Mesenchymal stem cell (in vitro differentiated cells and primary cell): ENCODE results near the gene MIER2.

Experiments used
- DNase-seq: peaks from one replicate; pipeline ENCODE4 v3.0.0-alpha.2; 2013
- H2AFZ ChIP-seq: one replicate; pipeline ENCODE4 v1.6.1; 2013; ENCODE audit warnings: low read depth, mild to moderate bottlenecking, control low read depth, inconsistent platforms, low read length, moderate library complexity
- H2AK5ac ChIP-seq: 2 replicates; pipeline ENCODE4 v1.6.1; 2013; ENCODE audit warnings: low read length, moderate library complexity, mild to moderate bottlenecking, inconsistent platforms; ENCODE audit not compliant: severe bottlenecking
- H2BK120ac ChIP-seq: one replicate; pipeline ENCODE4 v1.6.1; 2013; ENCODE audit warnings: low read depth, mild to moderate bottlenecking, inconsistent platforms, low read length, moderate library complexity
- H2BK12ac ChIP-seq, 2 experiments: one replicate each; pipeline ENCODE4 v1.6.1; 2013; ENCODE audit warnings: inconsistent platforms in 2 of 2, low read length in 2 of 2, mild to moderate bottlenecking in 2 of 2, moderate library complexity in 2 of 2, control low read depth in 1 of 2
- H2BK15ac ChIP-seq: one replicate; pipeline ENCODE4 v1.6.1; 2013; ENCODE audit warnings: mild to moderate bottlenecking, low read depth, inconsistent platforms; ENCODE audit not compliant: poor library complexity, severe bottlenecking
- H2BK5ac ChIP-seq: 2 replicates; pipeline ENCODE4 v1.6.1; 2013; ENCODE audit warnings: low read depth, mild to moderate bottlenecking, low read length, control low read depth, inconsistent platforms; ENCODE audit not compliant: poor library complexity, severe bottlenecking
- H3K14ac ChIP-seq, 2 experiments: one replicate each; pipeline ENCODE4 v1.6.1; 2013; ENCODE audit warnings: inconsistent platforms in 2 of 2, low read length in 2 of 2, control low read depth in 1 of 2, mild to moderate bottlenecking in 1 of 2, moderate library complexity in 1 of 2
- H3K18ac ChIP-seq, 2 experiments: one replicate each; pipeline ENCODE4 v1.6.1; 2013; ENCODE audit warnings: inconsistent platforms in 2 of 2, low read length in 2 of 2, control low read depth in 1 of 2, low read depth in 1 of 2, mild to moderate bottlenecking in 1 of 2
- H3K23ac ChIP-seq, 2 experiments: one replicate each; pipeline ENCODE4 v1.6.1; 2013; ENCODE audit warnings: inconsistent platforms in 2 of 2, low read length in 2 of 2, mild to moderate bottlenecking in 2 of 2, moderate library complexity in 2 of 2, control low read depth in 1 of 2
- H3K27ac ChIP-seq: 2 replicates; pipeline ENCODE4 v1.5.1; 2013; ENCODE audit warnings: mild to moderate bottlenecking, moderate library complexity, low read length, control low read depth, inconsistent platforms; ENCODE audit not compliant: poor library complexity, severe bottlenecking
- H3K27me3 ChIP-seq, 2 experiments: 2 replicates each; pipeline versions ENCODE4 v1.6.1 to v1.7.0; 2013; ENCODE audit warnings: low read length in 2 of 2, mild to moderate bottlenecking in 2 of 2, moderate library complexity in 2 of 2, control low read depth in 1 of 2, inconsistent platforms in 1 of 2; ENCODE audit not compliant: control insufficient read depth in 1 of 2, insufficient read depth in 1 of 2
- H3K36me3 ChIP-seq, 2 experiments: 2 replicates each; pipeline versions ENCODE4 v1.6.1 to v1.7.0; 2013; ENCODE audit warnings: low read length in 2 of 2, control low read depth in 1 of 2, inconsistent platforms in 1 of 2, low read depth in 1 of 2, mild to moderate bottlenecking in 1 of 2; ENCODE audit not compliant: insufficient read depth in 2 of 2, control insufficient read depth in 1 of 2
- H3K4ac ChIP-seq, 2 experiments: one replicate each; pipeline ENCODE4 v1.6.1; 2013; ENCODE audit warnings: inconsistent platforms in 2 of 2, low read length in 2 of 2, mild to moderate bottlenecking in 2 of 2, moderate library complexity in 2 of 2, control low read depth in 1 of 2, low read depth in 1 of 2
- H3K4me1 ChIP-seq: 2 replicates; pipeline ENCODE4 v1.6.1; 2013; ENCODE audit warnings: low read depth, low read length, control low read depth; ENCODE audit not compliant: control insufficient read depth, insufficient read depth
- H3K4me2 ChIP-seq: 2 replicates; pipeline ENCODE4 v1.6.1; 2013; ENCODE audit warnings: low read length, mild to moderate bottlenecking, inconsistent platforms; ENCODE audit not compliant: poor library complexity, severe bottlenecking
- H3K4me3 ChIP-seq, 2 experiments: 2 replicates each; pipeline versions ENCODE4 v1.5.1 to v1.7.0; 2013; ENCODE audit warnings: low read length in 2 of 2, mild to moderate bottlenecking in 2 of 2, control low read depth in 1 of 2, low read depth in 1 of 2; ENCODE audit not compliant: insufficient read depth in 1 of 2
- H3K79me1 ChIP-seq: replicated peaks from 2 replicates; pipeline ENCODE4 v1.6.1; 2013; ENCODE audit warnings: mild to moderate bottlenecking, control low read depth, low read length, inconsistent platforms; ENCODE audit not compliant: poor library complexity, severe bottlenecking
- H3K9ac ChIP-seq: 2 replicates; pipeline ENCODE4 v1.7.0; 2013; ENCODE audit warnings: mild to moderate bottlenecking, low read length, moderate library complexity
- H3K9me3 ChIP-seq: 2 replicates; pipeline ENCODE4 v1.7.0; 2013; ENCODE audit warnings: mild to moderate bottlenecking, low read length; ENCODE audit not compliant: control insufficient read depth
- H4K8ac ChIP-seq: one replicate; pipeline ENCODE4 v1.6.1; 2013; ENCODE audit warnings: inconsistent platforms, mild to moderate bottlenecking, low read length, moderate library complexity
- H4K91ac ChIP-seq: one replicate; pipeline ENCODE4 v1.6.1; 2013; ENCODE audit warnings: mild to moderate bottlenecking, low read length, inconsistent platforms
- WGBS: methylation state at CpG from one replicate; pipeline ENCODE4 v1.1.7; 2013; ENCODE audit warnings: mixed read lengths; 5-methylcytosine and 5-hydroxymethylcytosine counted together

Gene MIER2

DNA sequence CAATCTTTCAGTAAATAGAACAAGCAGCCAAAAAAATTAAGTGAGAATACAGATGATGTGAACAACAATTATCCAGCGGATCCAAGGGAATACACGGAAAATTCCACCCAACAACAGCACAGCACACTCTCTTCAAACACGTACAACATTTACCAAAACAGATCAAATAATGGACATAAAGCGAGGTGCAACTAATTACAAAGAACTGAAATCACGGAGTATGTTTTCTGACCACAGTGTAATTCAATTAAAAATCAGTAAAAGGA lies 26.2 kb downstream of the MIER2 start:
- no peak overlapping the region for H4K91ac ChIP-seq
- no peaks in the 10 kb centered on the region for H3K4me1 ChIP-seq
- H3K36me3 ChIP-seq = peaks cover 67 to 74% of the 10 kb centered on the region in 2 experiments
- no peak overlapping the region for H2BK15ac ChIP-seq
- H3K79me1 ChIP-seq = peaks cover 41% of the 10 kb centered on the region
- H2AFZ ChIP-seq = no peak overlapping the region
- peaks cover 7% of the 10 kb centered on the region for H3K9me3 ChIP-seq
- H3K4ac ChIP-seq = no peak overlapping the region
- DNase-seq = no peak
- no peak overlapping the region for H2AK5ac ChIP-seq
- no peaks in the 10 kb centered on the region for H3K27me3 ChIP-seq
- no peak overlapping the region for H3K14ac ChIP-seq
- no peak overlapping the region for H3K18ac ChIP-seq
- no peak overlapping the region for H3K27ac ChIP-seq
- no peak overlapping the region for H3K4me2 ChIP-seq
- no peak overlapping the region for H2BK120ac ChIP-seq
- H3K23ac ChIP-seq = no peak overlapping the region
- H2BK5ac ChIP-seq = no peak overlapping the region
- no peak overlapping the region for H3K9ac ChIP-seq
- WGBS = 99% methylated on average over 5 of the region's 5 CpGs
- H2BK12ac ChIP-seq = no peak overlapping the region
- no peak overlapping the region for H3K4me3 ChIP-seq
- H4K8ac ChIP-seq = no peak overlapping the region

GRCh38 chr19:317710-318508 lies 26.7 kb downstream of the MIER2 start:
- no peak overlapping the region for H2BK120ac ChIP-seq
- no peak overlapping the region for H3K18ac ChIP-seq
- H3K9ac ChIP-seq = no peak overlapping the region
- H2BK12ac ChIP-seq = no peak overlapping the region
- H3K23ac ChIP-seq = no peak overlapping the region
- H4K91ac ChIP-seq = no peak overlapping the region
- H2BK15ac ChIP-seq = no peak overlapping the region
- H3K4me1 ChIP-seq = no peaks in the 10 kb centered on the region
- H4K8ac ChIP-seq = no peak overlapping the region
- 94% methylated on average over 5 of the region's 10 CpGs for WGBS
- no peak overlapping the region for H2AK5ac ChIP-seq
- H3K79me1 ChIP-seq = peaks cover 45% of the 10 kb centered on the region
- no peak for DNase-seq
- H3K27ac ChIP-seq = no peak overlapping the region
- peaks cover 7% of the 10 kb centered on the region for H3K9me3 ChIP-seq
- no peak overlapping the region for H3K14ac ChIP-seq
- no peak overlapping the region for H2BK5ac ChIP-seq
- no peak overlapping the region for H3K4me3 ChIP-seq
- H2AFZ ChIP-seq = no peak overlapping the region
- no peaks in the 10 kb centered on the region for H3K27me3 ChIP-seq
- no peak overlapping the region for H3K4ac ChIP-seq
- H3K4me2 ChIP-seq = no peak overlapping the region
- H3K36me3 ChIP-seq = peaks cover 67 to 70% of the 10 kb centered on the region in 2 experiments

DNA sequence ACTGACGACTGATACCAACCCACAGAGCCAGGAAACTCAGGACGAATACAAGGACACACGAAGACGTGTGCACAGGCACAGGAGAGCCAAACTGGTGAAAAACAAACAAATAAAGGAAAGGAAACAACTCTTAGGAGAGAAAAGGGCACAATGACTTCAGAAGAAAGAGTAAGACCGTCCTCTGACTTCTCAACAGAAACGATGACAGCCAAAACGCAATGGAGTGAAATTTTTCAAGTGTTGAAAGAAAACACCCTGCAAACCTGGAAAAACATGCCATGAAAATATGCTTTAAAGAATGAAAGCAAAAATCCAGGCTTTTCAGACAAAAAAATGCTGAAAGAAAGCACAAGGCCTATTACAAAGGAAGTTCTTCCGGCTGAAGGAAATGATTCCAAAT lies 28.8 kb downstream of the MIER2 start:
- H2BK120ac ChIP-seq = no peak overlapping the region
- peaks cover 4% of the 10 kb centered on the region for H3K9me3 ChIP-seq
- H3K4me3 ChIP-seq = no peak overlapping the region
- H3K79me1 ChIP-seq = peaks cover 52% of the 10 kb centered on the region
- no peak overlapping the region for H2BK15ac ChIP-seq
- H4K91ac ChIP-seq = no peak overlapping the region
- H3K27me3 ChIP-seq = no peaks in the 10 kb centered on the region
- 96% methylated on average over 8 of the region's 8 CpGs for WGBS
- no peak overlapping the region for H3K23ac ChIP-seq
- H3K27ac ChIP-seq = no peak overlapping the region
- H3K4ac ChIP-seq = no peak overlapping the region
- H3K9ac ChIP-seq = no peak overlapping the region
- H4K8ac ChIP-seq = no peak overlapping the region
- H3K4me2 ChIP-seq = no peak overlapping the region
- peaks cover 62 to 70% of the 10 kb centered on the region in 2 experiments for H3K36me3 ChIP-seq
- no peak overlapping the region for H2BK5ac ChIP-seq
- no peak overlapping the region for H2AK5ac ChIP-seq
- H3K18ac ChIP-seq = no peak overlapping the region
- no peak overlapping the region for H2AFZ ChIP-seq
- H3K14ac ChIP-seq = no peak overlapping the region
- no peak overlapping the region for H2BK12ac ChIP-seq
- DNase-seq = no peak
- H3K4me1 ChIP-seq = no peaks in the 10 kb centered on the region

DNA sequence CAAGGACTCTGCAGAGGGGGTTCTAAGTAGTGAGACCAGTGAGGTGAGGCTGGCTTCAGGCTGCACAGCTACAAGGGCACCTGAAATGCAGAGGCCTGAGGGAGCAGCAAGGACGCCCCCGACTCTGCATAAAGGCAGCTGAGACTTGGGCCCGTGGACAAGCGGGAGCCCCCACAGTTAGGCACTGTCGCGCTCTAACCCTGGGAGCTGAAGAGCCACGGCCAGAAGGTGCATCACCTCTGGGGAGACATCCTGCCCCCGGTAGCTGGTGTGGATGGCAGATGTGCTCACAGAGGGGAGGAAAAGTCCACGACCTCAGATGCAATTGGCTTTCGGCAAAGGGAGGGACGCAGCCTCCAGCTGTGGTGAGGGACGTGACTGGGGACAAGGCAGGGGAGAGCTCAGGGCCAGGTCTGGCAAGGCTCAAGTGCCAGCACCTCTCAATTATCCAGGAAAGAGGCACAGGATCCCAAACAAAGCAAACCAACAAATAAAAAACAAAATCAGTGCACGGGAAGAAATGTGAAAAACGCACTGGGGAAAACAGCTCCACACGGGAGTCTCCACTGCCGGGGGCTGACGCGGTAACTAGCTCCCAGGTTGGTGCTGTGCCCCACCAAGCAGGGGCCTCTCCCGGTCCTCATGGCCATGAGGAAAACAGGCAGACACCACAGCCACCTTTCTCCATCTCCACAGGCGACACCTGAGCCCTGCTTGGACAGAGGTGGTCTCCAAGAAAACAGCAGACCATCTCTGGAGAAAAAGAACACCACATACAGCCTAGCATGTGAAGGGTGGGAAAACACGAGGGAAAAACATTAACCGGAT lies 30.4 kb downstream of the MIER2 start:
- no peak for DNase-seq
- Histone ChIP-seq H2BK15ac (no peak overlapping the region), H3K4me1 (no peaks in the 10 kb centered on the region), H2AFZ (no peak overlapping the region), H3K4me2 (no peak overlapping the region), H3K27ac (no peak overlapping the region), H3K23ac (no peak overlapping the region), H3K4me3 (no peak overlapping the region), H3K9ac (no peak overlapping the region), H3K14ac (no peak overlapping the region), H3K27me3 (no peaks in the 10 kb centered on the region), H2BK5ac (no peak overlapping the region), H2BK12ac (no peak overlapping the region), H3K4ac (no peak overlapping the region), H3K9me3 (no peaks in the 10 kb centered on the region), H4K8ac (no peak overlapping the region), H3K79me1 (peaks cover 54% of the 10 kb centered on the region), H2BK120ac (no peak overlapping the region), H3K36me3 (peaks cover 56 to 69% of the 10 kb centered on the region in 2 experiments), H4K91ac (no peak overlapping the region), H2AK5ac (no peak overlapping the region), H3K18ac (no peak overlapping the region)
- WGBS = 98% methylated on average over 21 of the region's 22 CpGs
